ENCODE measurements around the gene MTA3. TPM values are rescaled to one million over a fixed set of nuclear protein-coding genes. Genes with fewer than 3 reads are reported as not detected.
A peak's percentile ranks its signal among the peaks of the same experiment; 100 is the strongest.
"Not testable (repeated sequence)": the region's sequence is repeated elsewhere in the genome, so short reads cannot be mapped to it uniquely, and the experiment has no call there.

Gene MTA3
- polyA plus RNA-seq, 3 donors from 2014 or later, result 3.8 to 7.5 (median 7.0) TPM

DNA sequence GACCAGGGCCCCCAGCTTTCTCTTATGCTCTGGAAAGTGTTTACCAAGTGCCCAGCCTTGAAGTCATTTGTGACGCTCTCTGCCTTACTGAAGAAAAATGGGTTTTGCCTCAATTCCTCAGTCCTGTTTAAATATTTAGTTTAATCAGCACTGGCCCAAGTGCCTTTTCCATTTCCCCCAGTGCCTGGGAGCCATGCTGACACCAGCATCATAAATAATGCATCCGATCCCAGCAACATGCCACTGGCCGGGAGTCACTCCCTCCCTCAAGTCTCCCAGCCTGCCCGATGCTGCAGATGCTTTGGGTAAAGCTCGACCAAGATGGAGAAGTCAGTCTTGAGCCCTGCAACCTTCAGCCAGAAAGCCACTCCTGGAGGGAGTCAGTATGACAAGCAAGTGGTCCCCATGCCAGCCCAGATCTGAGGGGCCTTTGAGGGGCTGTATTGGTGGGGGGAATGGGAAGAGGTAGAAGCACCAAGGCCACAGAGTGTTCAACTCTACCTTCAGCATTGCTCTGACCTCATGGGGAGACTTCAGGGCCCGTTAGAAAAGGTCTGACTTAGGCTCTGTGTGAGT, 12.0 kb upstream of the MTA3 start:
- H3K27ac Mint-ChIP-seq, result no peak overlapping the region
- H3K4me3 Mint-ChIP-seq, result no peak overlapping the region
- DNase-seq, result no peak

DNA sequence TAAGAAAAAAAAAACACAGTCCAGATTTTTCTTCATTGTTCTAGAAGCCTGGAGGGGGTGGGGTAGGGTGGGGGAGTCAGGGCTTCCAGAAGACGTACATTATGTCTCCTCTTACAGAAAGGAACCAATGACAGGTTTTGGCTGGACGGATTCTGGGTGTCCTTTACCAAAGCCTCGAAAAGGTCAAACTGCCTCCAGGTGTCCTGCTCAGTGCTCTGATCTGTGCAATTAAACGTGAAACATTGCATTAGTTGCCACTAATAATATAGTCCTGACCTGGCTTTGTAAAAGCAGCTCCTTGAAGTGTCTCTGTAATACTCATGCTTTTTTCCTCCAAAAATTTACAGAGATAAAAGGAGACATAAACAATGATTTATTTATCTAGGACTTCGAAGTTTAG, 11.1 kb upstream of the MTA3 start:
- Mint-ChIP-seq H3K27ac (no peak overlapping the region), H3K27me3 (ENCODE audit: low read depth in 3 of 3) (peaks cover 0 to 1% (median 1%) of the 10 kb centered on the region in 3 donors), H3K4me1 (no peaks in the 10 kb centered on the region), H3K9me3 (no peaks in the 10 kb centered on the region), H3K36me3 (no peaks in the 10 kb centered on the region), H3K4me3 (no peak overlapping the region)
- no peak for DNase-seq

More for the DNA sequence above, 12.0 kb upstream of the MTA3 start:
- Mint-ChIP-seq H3K27me3 (ENCODE audit: low read depth in 3 of 3) (peaks cover 0 to 4% (median 3%) of the 10 kb centered on the region in 3 donors), H3K36me3 (no peaks in the 10 kb centered on the region), H3K9me3 (no peaks in the 10 kb centered on the region), H3K4me1 (no peaks in the 10 kb centered on the region)

DNA sequence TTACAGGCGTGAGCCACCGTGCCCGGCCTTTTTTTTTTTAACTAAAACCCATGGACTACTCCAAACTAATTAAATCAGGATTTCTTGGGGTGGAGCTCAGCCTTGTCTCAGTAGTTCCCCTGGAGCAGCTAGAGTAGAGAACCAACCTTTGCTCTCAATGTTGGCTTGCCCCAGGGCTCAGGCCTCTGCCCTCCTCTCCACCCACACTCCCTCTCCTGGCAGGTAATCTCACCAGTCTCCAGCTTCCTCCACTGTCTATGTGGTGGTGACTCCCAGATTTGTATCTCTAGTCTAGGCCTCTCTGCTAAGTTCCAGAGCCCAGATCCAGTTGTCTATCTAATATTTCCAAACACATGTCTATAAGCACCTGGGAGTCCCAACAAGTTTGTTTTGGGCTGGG, 9.6 kb upstream of the MTA3 start:
- Mint-ChIP-seq H3K27me3 (ENCODE audit: low read depth in 3 of 3) (peaks cover 0 to 1% (median 0%) of the 10 kb centered on the region in 3 donors), H3K4me1 (no peaks in the 10 kb centered on the region), H3K4me3 (no peak overlapping the region), H3K27ac (no peak overlapping the region), H3K36me3 (no peaks in the 10 kb centered on the region), H3K9me3 (no peaks in the 10 kb centered on the region)
- DNase-seq, result no peak

DNA sequence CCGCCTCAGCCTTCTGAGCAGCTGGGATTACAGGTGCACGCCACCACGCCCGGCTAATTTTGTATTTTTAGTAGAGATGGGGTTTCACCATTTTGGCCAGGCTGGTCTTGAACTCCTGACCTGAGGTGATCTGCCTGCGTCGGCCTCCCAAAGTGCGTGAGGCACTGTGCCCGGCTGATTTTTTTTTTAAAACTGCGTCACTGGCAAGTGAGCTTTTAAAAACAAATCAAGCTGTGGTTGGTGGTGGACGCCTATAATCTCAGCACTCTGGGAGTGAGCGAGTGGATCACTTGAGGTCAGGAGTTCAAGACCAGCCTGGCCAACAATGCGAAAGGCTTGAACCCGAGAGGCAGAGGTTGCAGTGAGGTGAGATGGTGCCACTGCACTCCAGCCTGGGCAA, 8.3 kb upstream of the MTA3 start:
- not testable (repeated sequence) for DNase-seq; H3K27ac Mint-ChIP-seq; H3K27me3 Mint-ChIP-seq (ENCODE audit: low read depth in 3 of 3); H3K9me3 Mint-ChIP-seq; H3K4me3 Mint-ChIP-seq; H3K36me3 Mint-ChIP-seq; H3K4me1 Mint-ChIP-seq

DNA sequence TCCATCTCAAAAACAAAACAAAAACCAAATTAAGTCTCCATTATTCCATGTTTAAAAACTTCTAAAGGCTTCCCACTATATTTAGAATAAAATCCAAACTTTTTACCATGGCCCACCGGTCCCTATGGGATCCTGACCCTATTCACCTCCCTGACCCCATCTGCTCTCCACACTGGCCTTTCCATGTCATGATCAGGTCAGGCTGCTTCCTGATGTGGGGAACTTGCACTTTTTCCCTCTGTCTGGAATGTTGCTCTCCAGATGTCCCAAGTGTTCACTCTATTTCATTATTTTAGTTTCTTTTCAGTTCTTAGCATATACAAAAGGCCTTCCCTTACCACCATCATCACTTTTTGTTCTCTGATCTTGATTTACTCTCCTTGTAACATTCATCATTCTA, 7.5 kb upstream of the MTA3 start:
- H3K27me3 Mint-ChIP-seq (ENCODE audit: low read depth in 3 of 3), result peaks cover 0 to 1% (median 0%) of the 10 kb centered on the region in 3 donors
- no peaks in the 10 kb centered on the region for H3K36me3 Mint-ChIP-seq
- H3K4me3 Mint-ChIP-seq, result no peak overlapping the region
- no peak overlapping the region for H3K27ac Mint-ChIP-seq
- H3K9me3 Mint-ChIP-seq, result no peaks in the 10 kb centered on the region
- H3K4me1 Mint-ChIP-seq, result no peaks in the 10 kb centered on the region
- DNase-seq, result no peak

DNA sequence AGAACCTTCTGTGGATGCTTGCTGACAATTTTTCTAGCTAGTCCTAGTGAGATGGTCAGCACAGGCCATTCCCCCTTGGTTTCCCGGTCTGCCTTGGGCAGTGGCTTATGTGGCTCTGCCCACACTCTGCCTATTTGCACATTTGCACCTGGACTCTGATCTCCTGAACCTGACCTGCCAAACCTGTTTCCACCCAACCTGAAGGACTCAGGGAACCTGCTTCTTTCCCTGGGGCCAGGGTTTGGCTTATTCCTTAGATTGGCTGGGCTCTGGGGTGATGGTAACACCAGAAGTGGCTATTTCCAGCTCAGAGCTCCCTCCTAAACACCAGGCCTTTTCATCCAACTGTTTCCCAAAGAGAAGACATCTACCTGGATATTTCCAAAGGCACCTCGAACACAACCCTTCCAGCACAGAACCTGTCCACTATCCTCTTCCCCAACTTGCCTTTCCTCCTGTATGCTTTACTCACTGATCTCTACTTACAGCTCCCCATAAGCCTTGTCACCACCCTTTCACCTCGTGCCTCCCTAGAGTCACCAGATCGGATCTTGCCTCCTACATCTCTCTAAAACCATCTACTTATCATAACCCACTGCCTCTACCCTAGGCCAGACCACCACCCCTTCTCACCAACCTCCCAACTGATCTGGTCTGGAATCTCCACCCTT, 5.8 kb upstream of the MTA3 start:
- peaks cover 0 to 1% (median 0%) of the 10 kb centered on the region in 3 donors for H3K27me3 Mint-ChIP-seq (ENCODE audit: low read depth in 3 of 3)

DNA sequence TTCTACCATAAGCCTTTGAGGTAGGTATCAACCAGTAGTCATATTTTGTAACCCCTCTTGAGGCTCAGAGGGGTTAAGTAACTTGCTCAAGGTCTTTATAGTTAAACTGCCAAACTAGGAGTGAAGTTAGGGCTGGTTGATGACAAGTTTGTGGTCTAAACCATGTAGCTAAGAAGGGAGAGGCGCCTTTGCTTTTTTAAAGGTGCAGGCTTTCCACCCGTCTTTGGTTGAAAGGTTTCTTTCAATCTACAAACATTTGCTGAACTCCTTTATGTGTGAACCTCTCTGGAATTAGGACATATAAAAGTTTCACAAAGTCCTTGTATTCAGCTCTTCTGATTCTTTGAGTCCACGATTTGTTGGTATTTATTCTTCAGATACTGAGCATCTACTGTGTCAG, 2.4 kb upstream of the MTA3 start:
- H3K36me3 Mint-ChIP-seq, result no peaks in the 10 kb centered on the region
- H3K4me1 Mint-ChIP-seq, result peaks cover 8 to 19% of the 10 kb centered on the region in 2 donors
- DNase-seq, result no peak
- no peak overlapping the region for H3K4me3 Mint-ChIP-seq
- H3K27me3 Mint-ChIP-seq (ENCODE audit: low read depth in 3 of 3), result peaks cover 0 to 3% (median 0%) of the 10 kb centered on the region in 3 donors
- H3K27ac Mint-ChIP-seq, result peak overlapping the region in 1 of 6 donors; percentile 10
- no peaks in the 10 kb centered on the region for H3K9me3 Mint-ChIP-seq

More for the DNA sequence above, 5.8 kb upstream of the MTA3 start:
- Mint-ChIP-seq H3K4me1 (peaks cover 0 to 5% of the 10 kb centered on the region in 2 donors), H3K27ac (no peak overlapping the region), H3K9me3 (no peaks in the 10 kb centered on the region), H3K36me3 (no peaks in the 10 kb centered on the region), H3K4me3 (no peak overlapping the region)
- no peak for DNase-seq

DNA sequence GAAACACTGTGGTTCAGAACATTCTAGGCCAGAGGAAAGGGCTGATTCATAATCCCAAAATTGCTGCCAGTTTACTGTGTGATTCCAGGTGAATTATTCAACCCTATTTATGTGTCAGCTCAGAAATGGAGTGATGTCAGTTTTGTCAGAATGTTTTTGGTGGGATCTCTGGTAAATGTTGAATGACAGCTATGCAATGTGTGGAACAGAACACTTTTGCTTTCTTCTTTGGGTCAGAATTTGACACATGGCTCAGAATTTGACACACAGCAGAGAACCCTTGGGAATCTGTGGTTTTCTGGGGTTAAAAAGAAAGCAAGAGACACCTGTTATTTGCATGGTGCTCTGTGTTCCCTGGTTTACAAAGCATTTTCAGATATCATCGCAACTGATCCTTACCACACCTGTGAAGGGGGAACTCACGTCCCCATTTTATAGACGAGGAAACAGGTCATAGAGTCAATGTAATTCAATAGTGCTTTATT, 1.6 kb upstream of the MTA3 start:
- Mint-ChIP-seq H3K27ac (peak overlapping the region in 3 of 6 donors; percentile 43 to 78 (median 60)), H3K9me3 (no peaks in the 10 kb centered on the region), H3K36me3 (no peaks in the 10 kb centered on the region), H3K27me3 (ENCODE audit: low read depth in 3 of 3) (peaks cover 0 to 3% (median 0%) of the 10 kb centered on the region in 3 donors), H3K4me1 (peaks cover 8 to 19% of the 10 kb centered on the region in 2 donors), H3K4me3 (peak overlapping the region; percentile 7 to 83 (median 76))
- DNase-seq, result no peak

DNA sequence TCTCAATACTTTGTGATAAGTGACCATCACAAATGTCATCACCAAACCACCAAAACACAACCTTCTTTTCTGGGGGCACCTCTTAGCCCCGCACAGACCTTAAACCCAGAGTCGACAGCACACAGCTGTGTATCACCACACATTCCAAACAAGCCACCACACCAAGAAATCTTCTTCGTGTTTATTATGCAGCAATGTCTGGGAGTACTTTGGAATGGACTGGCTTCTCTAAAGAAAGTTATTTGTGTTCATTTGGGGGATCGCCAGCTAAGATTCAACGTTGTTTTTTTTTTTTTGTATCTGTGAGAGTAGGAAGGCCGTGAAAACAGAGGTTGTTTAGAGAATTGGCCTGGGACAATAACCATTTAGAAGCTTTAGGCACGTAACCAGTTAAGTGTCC, 1.1 kb upstream of the MTA3 start:
- DNase-seq, result no peak
- Mint-ChIP-seq H3K27ac (peak overlapping the region in 4 of 6 donors; percentile 31 to 78 (median 52)), H3K4me1 (peaks cover 8 to 19% of the 10 kb centered on the region in 2 donors), H3K27me3 (ENCODE audit: low read depth in 3 of 3) (peaks cover 0 to 3% (median 0%) of the 10 kb centered on the region in 3 donors), H3K4me3 (peak overlapping the region; percentile 71 to 83 (median 77)), H3K36me3 (no peaks in the 10 kb centered on the region), H3K9me3 (no peaks in the 10 kb centered on the region)

DNA sequence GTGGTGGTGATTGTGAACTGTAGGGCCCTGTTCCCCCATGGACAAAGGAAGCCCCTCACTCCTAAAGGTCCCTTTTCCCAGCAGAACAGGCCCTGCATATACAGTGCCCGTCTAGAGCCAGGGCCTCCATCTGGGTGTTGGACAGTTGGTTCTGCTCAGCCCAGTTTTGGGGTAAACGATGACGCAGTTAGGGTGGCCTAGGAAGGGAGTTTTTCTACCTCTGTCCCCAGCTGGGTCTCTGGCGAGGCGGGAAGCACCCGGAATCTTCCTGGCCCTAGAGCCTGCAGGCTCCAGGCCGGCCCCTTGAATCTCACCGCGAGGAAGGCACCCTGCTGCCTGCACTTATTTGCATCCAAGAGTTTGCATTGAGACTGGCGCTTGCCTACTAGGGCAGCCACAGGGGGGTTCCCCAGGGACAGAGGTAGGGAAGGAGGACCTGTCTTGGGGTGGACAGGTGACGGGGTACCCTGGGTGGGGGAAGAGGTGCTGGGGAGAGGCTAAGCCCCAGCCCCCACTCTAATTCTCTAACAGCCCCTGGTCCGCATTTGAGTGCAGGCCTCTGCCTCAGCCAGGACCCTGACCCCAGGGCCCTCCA, 529 bp upstream of the MTA3 start:
- DNase-seq, result peak in 1 of 3 donors; percentile 7
- Mint-ChIP-seq H3K9me3 (no peaks in the 10 kb centered on the region), H3K4me3 (peak overlapping the region; percentile 71 to 83 (median 77)), H3K36me3 (no peaks in the 10 kb centered on the region), H3K27ac (peak overlapping the region in 5 of 6 donors; percentile 31 to 69 (median 51)), H3K27me3 (ENCODE audit: low read depth in 3 of 3) (peaks cover 0 to 3% (median 0%) of the 10 kb centered on the region in 3 donors), H3K4me1 (peaks cover 9 to 22% of the 10 kb centered on the region in 2 donors)

DNA sequence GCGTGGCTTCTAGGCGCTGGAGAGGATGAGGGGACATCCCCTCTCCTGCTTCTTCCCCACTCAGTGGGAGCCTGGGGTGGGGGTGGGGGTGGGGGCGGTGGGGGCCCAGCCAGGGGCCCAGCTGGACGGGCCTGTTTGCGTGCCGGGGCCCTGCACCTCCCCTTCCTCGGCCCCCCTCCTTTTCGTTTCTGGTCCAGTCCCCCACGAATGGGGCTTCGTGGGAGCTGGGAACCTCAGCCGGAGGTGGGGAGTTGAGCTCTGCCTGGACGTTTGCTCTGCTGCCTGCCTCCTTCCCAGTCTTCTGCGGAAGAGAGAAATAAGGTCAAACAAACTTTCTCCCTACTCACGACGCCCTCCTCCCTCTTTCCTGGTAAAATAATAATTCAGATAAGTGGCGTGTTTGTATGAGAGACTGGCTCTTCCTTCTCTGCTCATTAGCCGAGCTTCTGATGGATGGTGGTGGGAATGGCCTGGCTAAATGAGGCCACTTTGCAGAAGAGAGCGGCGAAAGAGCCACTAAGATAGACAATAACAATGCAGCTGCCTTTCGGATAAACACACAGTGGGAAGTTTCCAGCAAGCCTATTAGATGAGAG, 782 bp downstream of the MTA3 start:
- Mint-ChIP-seq H3K27ac (peak overlapping the region; percentile 49 to 94 (median 86)), H3K36me3 (no peaks in the 10 kb centered on the region), H3K4me1 (peaks cover 11 to 25% of the 10 kb centered on the region in 2 donors), H3K27me3 (ENCODE audit: low read depth in 3 of 3) (peaks cover 0 to 3% (median 0%) of the 10 kb centered on the region in 3 donors), H3K9me3 (no peaks in the 10 kb centered on the region), H3K4me3 (peak overlapping the region; percentile 83 to 96 (median 90))
- DNase-seq, result no peak

DNA sequence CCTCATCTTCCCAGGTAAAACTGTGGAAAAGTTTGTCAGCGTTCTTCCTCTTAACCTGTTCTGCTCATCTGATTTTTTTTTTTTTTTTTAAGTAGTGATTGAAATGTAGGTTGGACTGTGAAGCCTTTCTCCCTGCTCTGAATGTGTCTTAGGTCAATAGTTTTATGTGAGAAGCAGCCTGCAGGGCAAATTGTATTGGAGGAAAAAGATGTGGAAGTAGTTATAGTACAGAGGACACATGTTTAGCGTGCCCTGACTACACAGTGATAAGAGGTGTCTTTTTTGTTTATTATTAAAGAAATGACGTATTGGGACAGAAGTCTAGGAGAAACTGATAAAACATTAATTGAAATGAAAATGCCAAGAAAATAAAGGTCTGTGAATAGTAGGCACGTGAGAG, 1.5 kb downstream of the MTA3 start:
- no peaks in the 10 kb centered on the region for H3K9me3 Mint-ChIP-seq
- peak overlapping the region; percentile 83 to 96 (median 90) for H3K4me3 Mint-ChIP-seq
- H3K4me1 Mint-ChIP-seq, result peaks cover 12 to 29% of the 10 kb centered on the region in 2 donors
- no peaks in the 10 kb centered on the region for H3K36me3 Mint-ChIP-seq
- peak overlapping the region; percentile 13 to 94 (median 50) for H3K27ac Mint-ChIP-seq
- no peak for DNase-seq
- peaks cover 0 to 3% (median 0%) of the 10 kb centered on the region in 3 donors for H3K27me3 Mint-ChIP-seq (ENCODE audit: low read depth in 3 of 3)

DNA sequence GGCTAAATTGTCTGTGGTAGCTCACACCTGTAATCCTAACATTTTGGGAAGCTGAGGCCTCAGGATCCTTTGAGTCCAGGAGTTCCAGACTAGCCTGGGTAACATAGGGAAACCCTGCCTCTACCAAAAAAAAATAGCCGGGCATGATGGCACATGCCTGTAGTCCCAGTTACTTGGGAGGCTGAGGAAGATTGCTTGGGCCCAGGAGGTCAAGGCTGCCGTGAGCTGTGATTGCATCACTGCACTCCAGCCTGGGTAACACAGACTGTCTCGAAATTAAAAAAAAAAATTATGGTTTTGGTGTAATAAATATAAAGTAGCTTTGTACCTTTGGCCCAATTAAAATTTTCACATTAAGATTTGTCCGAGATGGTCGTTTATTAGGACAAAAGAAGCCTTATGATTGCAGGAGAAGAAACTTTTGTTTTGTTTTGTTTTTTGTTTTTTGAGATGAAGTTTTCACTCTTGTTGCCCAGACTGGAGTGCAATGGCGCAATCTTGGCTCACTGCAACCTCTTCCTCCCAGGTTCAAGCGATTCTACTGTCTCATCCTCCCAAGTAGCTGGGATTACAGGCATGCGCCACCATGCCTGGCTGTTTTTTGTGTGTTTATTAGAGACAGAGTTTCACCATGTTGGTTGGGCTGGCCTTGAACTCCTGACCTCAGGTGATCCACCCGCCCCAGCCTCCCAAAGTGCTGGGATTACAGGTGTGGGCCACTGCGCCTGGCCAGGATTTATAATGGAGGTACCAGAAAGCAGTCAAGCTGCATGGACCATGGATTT, 4.1 kb downstream of the MTA3 start:
- H3K27ac Mint-ChIP-seq, result no peak overlapping the region
- H3K36me3 Mint-ChIP-seq, result peaks cover 0 to 5% (median 0%) of the 10 kb centered on the region in 3 donors
- H3K4me1 Mint-ChIP-seq, result peaks cover 25 to 39% of the 10 kb centered on the region in 2 donors
- peaks cover 0 to 4% (median 0%) of the 10 kb centered on the region in 3 donors for H3K27me3 Mint-ChIP-seq (ENCODE audit: low read depth in 3 of 3)
- no peaks in the 10 kb centered on the region for H3K9me3 Mint-ChIP-seq
- H3K4me3 Mint-ChIP-seq, result no peak overlapping the region
- DNase-seq, result no peak
